ENCODE measurements around the gene CARM1.
"Not testable (repeated sequence)": the region's sequence is repeated elsewhere in the genome, so short reads cannot be mapped to it uniquely, and the experiment has no call there.

Gene CARM1

DNA sequence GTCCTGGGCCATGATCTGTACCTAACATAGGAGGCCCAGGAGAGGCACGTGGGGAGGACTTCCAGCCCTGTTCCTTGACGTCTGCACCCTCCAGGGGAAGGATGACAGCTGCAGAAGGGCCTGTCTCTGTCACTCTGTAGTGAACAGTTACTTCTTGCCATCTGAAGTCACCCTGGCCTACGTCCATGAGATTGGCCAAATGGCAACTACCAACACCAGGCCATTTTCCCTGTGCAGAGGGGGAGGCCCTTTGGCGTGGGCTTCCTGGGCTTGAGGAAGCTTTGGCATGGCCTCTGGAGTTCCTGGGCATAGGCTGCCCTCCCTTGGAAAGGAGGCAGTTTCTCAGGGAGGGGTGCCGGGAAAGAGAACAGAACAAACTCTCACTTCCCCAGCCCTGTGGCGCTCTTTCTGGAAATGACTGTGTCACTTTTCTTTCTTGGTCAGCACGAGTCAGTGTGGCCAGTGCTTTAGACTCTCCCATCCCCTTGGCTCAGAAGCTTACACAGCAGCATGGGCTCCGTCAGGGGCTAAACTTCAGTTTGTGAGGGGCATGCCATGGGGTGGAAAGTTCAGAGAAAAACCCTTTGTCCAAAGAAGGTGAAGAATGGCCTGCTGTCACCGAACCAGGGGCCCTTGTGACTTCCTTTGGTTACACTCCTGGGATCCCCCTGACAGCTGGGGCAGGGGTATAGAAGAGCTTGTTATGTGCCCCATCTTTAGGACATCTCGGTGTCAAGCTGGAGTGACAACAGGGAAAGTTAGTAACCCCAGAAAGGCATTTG lies 5.3 kb downstream of the CARM1 start:
- DNase-seq, result no peak

DNA sequence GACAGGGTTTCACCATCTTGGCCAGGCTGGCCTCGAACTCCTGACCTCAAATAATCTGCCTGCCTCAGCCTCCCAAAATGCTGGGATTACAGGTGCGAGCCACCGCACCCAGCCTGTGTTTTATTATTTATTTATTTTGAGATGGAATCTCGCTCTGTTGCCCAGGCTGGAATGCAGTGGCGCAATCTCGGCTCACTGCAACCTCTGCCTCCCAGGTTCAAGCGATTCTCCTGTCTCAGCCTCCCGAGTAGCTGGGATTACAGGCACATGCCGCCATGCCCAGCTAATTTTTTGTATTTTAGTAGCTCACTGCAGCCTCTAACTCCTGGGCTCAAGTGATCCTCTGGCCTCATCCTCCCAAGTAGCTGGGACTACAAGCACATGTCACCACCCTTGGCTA lies 6.3 kb downstream of the CARM1 start:
- DNase-seq, result not testable (repeated sequence)

DNA sequence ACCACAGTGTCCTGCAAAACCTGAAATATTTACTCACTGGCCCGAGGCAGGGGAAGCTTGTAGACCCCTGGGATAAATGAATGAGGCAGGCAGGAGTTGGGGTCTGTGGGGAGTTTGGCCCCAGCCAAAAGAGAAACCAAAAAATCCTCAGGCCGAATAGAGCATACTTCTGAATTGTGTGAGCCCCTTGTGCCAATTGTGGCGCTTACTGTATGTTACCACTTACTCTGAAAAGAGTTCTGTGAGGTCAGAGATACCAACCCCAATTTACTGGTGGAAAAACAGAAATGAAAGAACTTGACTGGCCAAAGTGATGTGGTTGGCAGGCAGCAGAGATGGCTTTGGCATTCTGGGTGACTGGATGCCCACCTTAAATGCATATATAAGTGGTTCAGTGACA lies 6.9 kb downstream of the CARM1 start:
- DNase-seq, result no peak

DNA sequence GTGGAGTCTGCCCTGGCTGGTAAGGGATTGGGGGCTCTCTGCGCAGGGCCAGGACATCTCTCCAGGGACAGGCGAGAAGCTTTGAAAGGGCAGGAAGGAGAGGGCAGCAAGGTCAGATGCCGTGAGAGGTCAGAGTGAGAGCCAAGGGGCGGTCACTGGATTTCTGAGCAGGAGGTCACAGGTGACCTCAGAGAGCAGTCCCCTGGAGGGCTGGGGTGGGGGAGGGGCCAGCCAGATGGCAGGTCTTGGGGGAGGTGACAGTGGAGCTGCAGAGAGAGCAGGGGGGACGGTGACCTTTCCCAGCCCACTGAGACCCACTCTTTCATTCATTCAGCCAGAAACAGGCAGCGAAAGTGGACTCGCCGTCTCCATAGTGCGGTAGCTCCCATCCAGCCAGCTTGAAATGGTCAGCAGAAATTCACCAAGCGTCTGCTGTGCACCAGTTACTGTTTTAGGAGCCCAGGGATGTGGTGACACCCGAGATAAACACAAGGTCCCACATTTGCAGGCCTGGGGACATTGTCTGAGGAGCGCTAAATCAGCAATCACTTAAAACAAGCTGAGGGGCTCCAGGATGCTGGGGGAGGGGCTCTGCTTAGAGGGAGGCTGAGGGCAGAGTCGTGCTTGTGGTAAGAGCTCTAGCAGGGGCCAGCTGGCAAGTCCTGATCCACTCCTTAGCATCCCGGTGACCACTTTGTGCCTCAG lies 10.2 kb downstream of the CARM1 start:
- DNase-seq, result no peak

DNA sequence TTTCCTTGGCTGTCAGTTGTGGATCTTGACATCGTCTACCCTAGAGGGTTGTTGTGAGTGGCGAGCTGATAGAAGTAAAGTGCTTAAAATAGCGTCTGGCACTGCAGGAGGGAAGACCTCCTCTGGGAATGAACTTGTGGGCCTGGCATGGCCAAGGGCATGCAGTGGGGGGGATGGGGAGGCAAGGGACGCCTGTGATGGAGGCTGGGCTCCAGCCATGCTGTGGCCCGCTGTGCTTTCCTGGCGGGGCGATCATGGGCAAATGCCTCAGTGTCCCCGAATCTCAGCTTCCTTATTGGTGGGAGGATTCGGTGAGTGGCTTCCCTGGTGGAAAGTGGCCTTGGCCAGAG lies 10.7 kb downstream of the CARM1 start:
- no peak for DNase-seq

DNA sequence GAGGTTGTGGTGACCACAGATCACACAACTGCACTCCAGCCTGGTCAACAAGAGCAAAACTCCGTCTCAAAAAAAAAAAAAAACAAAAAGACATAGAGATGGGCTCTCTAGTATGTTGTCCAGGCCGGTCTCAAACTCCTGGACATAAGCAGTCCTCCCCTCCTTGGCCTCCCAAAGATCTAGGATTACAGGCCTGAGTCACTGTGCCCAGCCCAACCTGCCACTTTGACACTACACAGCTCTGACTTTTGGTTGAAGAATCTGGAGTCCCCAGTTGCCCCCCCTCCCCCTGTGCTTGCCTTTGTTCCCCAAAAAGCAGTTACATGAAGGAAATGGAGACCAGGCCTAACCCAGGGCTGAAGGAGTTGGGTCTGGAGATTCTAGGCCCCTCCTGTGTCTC lies 12.9 kb downstream of the CARM1 start:
- DNase-seq, result no peak

DNA sequence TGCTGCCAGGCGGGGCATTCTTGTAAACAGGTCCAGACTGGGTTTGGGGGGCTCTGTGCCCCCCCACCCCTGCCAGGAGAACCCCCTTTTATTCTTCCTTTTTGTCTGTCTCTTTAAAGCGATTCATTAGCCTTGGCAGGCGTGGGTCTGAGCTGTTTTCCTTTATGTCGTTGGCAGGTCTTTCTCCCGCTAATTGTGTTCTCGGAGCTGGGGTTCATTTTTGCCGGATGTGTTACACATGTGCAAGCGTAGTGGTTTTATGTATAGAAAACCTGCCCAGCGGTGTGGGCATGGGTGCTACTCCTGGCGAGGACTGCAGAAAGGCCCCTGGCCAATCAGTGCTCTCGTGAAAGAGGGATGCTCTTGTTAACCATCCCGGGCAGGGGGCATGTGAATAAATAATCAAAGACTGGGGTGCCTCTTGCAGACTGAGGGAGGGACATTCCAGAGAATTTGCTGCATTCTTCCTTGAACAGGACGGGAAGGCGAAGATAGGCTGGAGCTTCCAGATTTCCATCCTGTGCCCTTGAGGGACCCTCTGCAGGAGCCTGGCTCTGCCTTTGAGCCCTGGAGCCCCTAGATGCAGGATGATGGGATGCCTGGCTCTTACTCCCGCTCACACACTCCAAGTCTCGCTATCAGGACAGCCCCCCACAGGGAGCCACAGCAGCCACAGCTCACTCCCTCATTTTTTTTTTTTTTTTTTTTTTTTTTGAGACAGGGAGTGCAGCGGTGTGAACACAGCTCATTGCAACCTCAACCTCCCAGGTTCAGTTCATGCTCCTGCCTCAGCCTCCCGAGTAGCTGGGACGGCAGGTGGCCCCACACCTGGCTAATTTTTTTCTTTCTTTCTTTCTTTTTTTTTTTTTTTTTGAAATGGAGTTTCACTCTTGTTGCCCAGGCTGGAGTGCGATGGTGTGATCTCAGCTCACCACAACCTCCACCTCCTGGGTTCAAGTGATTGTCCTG lies 14.1 kb downstream of the CARM1 start:
- no peak for DNase-seq

DNA sequence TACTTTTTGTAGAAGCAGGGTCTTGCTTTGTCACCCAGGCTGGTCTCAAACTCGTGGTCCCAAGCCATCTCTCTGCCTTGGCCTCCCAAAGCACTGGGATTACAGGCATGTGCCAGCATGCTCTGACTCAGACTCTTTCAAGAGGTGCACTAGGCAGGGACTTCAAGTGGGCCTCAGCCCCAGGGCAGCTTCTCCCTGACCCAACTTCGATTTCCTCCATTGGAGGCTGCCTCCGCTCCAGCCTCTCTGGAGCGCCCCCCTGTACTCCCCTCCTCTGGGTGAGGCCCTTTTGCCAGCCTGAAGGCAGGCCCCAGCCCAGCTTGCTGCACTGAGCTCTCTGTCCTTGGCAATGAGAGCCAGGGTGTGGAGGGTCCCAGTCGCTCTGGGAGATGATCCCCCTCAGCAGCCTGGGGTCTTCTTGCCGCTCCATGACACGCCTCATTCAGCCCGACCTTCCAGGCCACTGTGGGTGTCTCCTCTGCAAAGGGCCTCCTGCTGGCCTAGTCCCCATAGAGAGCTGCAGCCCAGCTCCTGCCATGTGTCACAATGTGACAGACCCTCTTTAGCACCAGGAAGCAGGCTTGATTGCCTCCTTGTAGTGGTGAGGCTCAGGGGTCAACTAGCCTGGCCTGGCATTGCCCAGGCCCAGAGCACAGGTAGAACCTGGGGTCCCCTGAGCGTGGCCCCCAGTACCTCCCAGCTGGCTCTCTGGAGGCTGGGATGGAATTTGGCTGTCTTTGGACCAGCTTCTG lies 16.4 kb downstream of the CARM1 start:
- no peak for DNase-seq

DNA sequence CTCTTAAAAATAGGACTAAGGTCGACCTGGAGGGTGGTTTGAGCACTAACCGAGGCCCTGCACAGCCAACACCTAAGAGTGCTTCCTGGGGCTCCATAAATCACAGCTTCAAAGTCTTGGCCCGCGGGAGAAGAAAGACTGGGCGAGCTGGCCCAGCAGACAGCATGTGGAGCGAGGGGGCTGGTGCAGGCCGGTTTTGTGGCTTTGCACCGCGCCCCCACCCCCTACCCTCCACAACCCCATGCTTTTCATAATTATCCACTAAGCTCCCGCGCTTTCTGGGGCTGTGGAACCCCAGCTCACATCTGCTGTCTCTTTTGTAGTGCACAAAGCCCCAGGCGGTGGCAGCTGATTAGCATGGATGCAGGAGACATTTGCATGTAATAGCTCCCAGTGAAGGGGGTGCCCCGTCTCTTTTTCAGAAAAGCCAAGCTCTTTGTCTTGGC lies 17.1 kb downstream of the CARM1 start:
- DNase-seq, result no peak

DNA sequence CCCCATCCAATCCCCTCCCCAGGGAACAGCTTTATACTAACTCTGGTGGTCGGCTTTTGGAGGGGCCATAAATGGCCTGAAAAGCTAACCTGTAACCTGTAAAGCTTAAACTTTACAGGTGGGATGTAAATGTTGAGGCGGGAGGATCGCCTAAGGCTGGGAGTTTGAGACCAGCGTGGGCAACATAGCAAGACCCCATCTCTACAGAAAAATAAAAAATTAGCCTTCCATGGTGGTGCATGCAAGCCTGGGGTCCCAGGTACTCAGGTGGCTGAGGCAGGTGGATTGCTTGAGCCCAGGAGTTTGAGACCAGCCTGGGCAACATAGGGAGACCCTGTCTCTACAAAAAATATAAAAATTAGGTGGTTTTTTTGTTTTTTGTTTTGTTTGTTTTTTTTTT lies 18.5 kb downstream of the CARM1 start:
- no peak for DNase-seq

DNA sequence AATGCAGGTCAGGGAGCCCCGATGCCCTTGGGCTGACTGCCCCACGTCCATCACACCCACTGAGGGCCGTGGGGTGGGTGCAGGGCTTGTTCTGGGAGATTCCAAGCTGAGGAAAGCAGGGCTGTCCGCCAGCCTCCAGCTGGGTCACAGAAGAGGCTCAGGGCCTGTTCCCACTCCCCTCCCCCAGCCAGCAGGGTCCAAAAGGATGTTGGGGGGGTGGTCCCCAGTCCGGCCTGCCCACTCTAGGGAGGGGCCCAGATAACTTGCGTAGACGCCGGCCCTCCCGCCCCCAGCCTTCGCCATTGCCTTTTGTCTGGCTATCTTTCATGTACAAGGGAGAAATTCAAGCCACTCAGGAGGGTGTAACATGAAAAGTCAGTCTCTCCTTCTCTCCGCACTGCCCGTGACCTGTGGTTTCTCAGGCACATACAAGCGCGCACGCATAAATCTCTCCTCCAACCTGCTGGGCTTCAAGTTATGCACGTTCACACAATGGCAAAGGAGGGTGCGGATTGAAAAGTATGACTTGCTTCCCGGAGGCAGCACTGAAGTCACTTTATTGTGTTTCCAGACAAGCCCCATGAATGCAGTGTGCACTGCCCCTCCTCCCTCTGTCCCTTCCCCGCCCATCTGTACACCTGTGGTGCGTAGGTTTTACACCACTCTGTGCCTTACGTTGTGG lies 20.2 kb downstream of the CARM1 start:
- DNase-seq, result no peak

DNA sequence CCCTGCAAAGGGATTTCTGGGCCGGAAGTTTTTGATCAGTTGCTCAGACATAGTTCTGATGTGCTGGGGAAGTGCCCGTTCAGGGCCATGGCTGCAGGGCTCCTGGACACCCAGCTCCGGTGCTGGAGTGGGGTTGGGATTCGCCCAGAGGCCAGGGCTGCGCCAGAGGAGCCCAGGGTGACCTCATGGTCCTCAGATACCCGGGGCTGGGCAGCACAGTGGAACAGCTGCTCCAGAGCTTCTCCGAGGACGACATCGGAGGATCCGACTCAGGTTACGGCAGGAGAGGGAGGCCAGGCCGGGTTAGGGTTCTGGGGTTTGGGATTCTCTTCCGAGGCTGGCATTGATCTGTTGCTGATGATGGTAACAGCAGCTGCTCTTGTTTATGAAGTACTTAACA lies 20.9 kb downstream of the CARM1 start:
- no peak for DNase-seq

DNA sequence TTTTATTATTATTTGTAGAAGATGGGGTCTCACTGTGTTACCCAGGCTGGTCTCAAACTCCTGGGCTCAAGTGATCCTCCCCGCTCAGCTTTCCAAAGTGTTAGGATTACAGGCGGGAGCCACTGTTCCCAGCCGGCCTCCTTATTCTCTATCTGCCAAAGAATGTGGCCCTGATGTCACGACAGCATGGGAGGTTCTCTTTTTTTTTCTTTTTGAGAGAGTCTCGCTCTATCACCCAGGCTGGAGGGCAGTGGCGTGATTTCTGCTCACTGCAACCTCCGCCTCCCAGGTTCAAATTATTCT lies 23.5 kb downstream of the CARM1 start:
- no peak for DNase-seq

DNA sequence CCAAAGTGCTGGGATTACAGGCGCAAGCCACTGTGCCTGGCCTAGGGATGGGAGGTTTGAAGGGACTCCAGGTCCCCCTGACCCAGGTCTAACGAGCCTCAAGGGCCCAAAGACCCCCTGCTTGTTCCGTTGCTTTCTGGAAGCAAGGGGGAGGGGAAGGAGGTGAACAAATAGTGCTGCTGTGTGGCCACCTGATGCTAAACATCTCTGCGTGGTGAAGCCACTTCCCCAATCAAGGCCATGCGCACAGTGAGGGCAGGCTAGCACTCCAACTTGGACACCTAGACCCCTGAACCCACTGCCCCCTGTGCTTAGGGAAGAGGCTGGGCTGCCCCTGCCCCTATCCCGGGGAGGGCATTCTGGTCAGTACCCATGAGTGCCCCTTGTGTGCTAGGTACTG lies 24.0 kb downstream of the CARM1 start:
- no peak for DNase-seq

DNA sequence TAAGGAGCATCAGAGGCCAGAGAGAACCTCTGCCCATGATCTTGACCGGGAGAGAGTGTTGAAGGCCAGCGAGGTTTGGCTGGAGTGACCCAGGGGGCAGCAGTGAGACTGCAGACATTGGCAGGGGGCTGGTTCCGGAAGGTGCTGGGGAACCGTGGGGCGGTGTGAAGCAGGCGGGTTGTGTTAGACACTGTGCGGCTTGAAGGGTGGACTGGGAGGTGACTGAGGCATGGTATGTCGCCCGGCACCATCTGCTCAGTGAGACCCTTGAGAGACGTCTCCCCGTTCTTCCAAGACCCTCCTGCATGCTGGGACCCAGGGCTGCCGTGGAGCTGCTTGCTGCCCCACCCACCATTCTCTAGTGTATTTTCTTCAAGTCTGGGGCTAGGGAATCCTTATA lies 24.6 kb downstream of the CARM1 start:
- DNase-seq, result no peak

DNA sequence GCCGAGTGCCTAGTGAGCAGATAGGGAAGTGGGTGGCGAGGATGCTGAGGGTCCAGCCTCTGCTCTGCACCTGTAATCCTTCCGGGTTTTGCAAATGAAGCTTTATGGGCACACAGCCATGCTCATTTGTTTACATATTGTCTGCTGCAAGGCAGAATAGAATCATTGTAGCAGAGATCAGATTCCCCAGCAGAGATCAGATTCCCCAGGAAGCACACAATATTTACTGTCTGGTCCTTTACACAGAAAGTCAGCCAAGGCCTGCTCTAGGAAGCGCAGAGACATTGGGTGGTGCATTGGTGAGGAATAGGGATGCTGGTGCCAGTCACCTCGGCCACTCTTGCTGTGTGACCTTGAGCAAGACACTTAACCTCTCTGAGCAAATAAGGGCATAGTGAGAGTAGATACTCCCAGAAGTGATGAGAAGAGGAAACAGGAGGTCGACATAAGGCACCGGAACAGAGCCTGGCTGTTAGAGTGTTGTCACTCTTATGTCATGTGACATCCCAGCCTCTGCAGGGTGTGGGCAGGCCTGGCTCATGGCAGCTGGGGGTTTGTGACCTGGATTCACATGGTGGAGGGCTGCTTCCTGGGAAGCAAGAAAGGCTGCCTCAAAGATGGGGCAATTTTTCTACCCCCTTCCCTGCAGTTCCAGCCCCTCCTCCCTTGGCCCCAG lies 25.6 kb downstream of the CARM1 start:
- DNase-seq, result no peak

DNA sequence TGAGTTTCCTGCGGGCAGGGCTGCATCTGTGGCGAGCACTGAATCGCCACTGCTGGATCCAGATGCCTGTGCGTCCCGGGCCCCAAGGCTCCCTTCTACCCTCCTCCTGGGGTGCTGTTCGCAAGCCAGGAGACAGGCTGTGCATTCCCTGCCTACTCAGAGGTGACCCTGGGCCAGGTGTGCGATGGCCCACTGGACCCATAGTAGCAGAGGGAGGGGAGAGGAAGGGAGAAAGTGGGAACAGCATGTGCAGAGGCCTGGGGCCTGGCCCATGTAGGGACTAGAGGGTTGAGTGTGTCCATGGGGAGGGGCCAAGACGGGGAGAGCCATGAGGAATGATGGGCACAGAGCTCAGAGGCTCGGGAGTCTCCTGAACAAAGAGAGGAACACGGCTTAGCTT lies 27.3 kb downstream of the CARM1 start:
- DNase-seq, result no peak

DNA sequence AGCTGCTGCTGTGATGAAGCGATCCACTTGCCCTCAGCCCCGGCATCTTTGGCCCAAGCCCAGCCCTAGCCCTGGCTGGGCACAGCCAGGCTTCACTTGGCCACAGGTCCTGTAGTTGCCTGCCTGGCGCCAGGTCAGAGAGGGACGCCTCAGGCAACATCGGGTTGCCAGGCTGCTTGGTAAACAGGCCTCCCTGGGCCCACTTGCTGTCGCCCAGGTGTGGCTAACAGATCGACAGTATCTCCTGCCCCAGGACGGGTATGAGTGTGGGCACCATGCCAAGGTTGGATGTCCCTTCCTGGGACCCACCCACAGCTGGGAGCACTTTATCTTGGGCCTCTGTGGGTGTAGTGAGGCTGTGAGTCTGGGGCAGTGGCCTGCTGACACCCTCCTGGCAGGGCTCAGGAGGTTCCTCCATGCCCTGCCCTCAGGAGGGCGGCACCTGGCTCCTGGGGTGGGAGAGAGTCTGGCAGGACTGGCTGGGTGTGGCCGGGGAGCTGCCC lies 27.8 kb downstream of the CARM1 start:
- no peak for DNase-seq

DNA sequence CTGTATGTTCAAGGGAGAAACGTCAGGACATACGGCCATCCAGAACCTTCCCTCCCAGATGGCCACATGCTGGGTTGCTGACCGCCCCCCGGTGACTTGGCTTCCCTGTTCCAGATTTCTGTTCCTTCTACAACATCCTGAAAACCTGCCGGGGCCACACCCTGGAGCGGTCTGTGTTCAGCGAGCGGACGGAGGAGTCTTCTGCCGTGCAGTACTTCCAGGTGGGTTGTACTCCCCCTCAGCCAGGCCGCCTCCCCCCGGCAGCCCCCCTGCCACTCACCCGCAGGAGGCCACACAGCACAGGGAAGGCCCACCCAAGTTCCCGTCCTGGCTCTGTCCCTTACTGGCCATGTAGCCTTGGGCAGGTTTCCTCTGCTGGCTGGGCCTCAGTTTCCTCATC lies 36.6 kb downstream of the CARM1 start:
- DNase-seq, result no peak

DNA sequence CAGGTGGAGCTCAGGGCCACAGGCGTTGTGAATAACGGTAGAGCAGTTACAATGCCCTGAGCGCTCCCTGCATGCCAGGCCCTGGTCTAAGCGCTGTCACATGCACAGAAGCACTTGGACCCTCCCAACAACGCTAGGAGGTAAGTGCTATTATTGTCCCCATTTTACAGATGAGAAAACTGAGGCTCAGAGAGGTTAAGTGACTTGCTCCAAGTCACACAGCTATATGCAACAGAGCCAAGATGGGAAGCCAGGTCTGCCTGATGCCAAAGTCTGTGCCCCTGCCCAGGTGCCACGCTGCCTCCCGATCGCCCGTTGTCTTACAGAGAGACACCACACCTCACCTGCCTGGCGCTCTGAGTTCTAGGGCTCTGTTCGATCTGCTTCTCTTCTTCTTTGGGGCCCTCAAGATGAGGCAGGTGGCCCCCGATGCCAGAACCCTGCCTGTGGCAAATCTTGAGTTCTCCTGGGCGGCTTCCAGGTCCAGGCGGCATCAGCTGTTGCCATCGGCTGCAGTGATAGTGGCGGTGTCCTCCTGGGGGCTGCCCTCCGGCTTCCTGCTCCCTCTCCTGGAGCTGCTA lies 37.1 kb downstream of the CARM1 start:
- DNase-seq, result no peak

All from CD4-positive, alpha-beta T cell treated with Interleukin-17A for 4 hours (primary cell).